ENCODE data around the gene AP3S2. TPM values are rescaled to one million over a fixed set of nuclear protein-coding genes. Genes with fewer than 3 reads are reported as not detected.

AP3S2 gene
- total and polyA plus RNA-seq, 2 of the 13 experiments (the other 11 are each of a cell fraction or from before 2014, with no cell fraction given): 17.6 to 44.4 TPM

DNA sequence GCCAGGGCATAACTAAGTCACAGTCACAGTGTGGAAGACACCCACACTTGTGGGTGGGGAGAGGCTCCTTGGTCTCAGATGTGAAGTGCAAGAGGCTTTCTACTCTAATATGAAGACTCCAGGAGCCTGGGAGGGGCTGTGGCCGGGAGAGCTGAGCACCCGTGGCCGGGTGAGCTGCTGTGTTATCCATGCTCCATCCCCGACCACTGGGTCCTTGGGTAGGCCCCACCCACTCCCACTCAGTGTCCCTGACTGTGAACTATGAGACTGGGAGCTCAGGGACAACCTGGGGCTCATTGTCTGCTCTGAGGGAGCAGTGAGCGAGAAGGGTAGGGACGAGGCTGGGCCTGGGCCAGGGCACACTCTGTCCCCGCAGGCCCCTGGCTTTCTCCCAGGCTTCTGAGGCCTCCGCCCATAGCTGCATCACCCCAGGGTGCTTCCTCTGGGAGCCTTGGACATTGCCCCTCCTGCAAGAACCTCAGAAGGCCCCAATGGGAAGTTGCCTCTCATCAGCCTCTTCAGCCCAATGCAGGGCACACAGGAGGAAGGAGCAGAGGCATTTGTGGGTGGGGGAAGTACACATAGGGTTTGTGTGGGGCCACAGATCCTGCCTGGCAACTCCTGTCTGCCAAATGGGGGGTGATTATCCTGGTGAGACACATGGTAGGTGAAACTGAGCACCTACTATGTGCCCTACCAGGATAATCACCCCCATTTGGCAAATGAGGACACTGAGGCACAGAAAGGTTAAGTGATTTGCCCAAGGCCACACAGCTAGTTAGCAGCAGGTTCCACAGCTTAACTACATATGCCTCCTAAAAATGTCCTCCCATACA, 81.6 kb downstream of the AP3S2 start (continued):
- TF ChIP-seq HMGXB4 (CRISPR knock-in tag; IDR thresholded peaks at IDR 0.05; ENCODE audit: borderline replicate concordance in 1 of 2, low read depth in 1 of 2) (0 out of 4 replicates have a peak, but pooled peaks of 1 of the 2 experiments have one; percentile 0), CBX5 (CRISPR knock-in tag; IDR thresholded peaks at IDR 0.05; ENCODE audit: borderline replicate concordance) (peak; percentile 40; the same call in 1 of the 2 replicates), FOSL2 (CRISPR knock-in tag; IDR thresholded peaks at IDR 0.05) (no peak), ERF (CRISPR knock-in tag; IDR thresholded peaks at IDR 0.05) (0 out of 2 replicates have a peak, but pooled peaks have one; percentile 61), UBTF (CRISPR knock-in tag; IDR thresholded peaks at IDR 0.05) (peak; percentile 94), ZNF430 (CRISPR knock-in tag; IDR thresholded peaks at IDR 0.05) (peak; percentile 66; the same call in 1 of the 2 replicates), PBX2 (CRISPR knock-in tag; IDR thresholded peaks at IDR 0.05) (no peak), KDM3A (CRISPR knock-in tag; IDR thresholded peaks at IDR 0.05; ENCODE audit: low read depth) (no peak), ZNF3 (CRISPR knock-in tag; IDR thresholded peaks at IDR 0.05) (no peak), ZNF205 (CRISPR knock-in tag; IDR thresholded peaks at IDR 0.05) (peak; percentile 49; the same call in 1 of the 2 replicates), RNF219 (CRISPR knock-in tag; IDR thresholded peaks at IDR 0.05) (no peak), ZNF724P (CRISPR knock-in tag; IDR thresholded peaks at IDR 0.05; ENCODE audit: borderline replicate concordance) (no peak), TSC22D2 (CRISPR knock-in tag; IDR thresholded peaks at IDR 0.05; ENCODE audit: borderline replicate concordance) (no peak), SPEN (CRISPR knock-in tag; IDR thresholded peaks at IDR 0.05; ENCODE audit: low read depth) (peak; percentile 18; the same call in 1 of the 2 replicates)
- TF ChIP-seq, protein P1, sequence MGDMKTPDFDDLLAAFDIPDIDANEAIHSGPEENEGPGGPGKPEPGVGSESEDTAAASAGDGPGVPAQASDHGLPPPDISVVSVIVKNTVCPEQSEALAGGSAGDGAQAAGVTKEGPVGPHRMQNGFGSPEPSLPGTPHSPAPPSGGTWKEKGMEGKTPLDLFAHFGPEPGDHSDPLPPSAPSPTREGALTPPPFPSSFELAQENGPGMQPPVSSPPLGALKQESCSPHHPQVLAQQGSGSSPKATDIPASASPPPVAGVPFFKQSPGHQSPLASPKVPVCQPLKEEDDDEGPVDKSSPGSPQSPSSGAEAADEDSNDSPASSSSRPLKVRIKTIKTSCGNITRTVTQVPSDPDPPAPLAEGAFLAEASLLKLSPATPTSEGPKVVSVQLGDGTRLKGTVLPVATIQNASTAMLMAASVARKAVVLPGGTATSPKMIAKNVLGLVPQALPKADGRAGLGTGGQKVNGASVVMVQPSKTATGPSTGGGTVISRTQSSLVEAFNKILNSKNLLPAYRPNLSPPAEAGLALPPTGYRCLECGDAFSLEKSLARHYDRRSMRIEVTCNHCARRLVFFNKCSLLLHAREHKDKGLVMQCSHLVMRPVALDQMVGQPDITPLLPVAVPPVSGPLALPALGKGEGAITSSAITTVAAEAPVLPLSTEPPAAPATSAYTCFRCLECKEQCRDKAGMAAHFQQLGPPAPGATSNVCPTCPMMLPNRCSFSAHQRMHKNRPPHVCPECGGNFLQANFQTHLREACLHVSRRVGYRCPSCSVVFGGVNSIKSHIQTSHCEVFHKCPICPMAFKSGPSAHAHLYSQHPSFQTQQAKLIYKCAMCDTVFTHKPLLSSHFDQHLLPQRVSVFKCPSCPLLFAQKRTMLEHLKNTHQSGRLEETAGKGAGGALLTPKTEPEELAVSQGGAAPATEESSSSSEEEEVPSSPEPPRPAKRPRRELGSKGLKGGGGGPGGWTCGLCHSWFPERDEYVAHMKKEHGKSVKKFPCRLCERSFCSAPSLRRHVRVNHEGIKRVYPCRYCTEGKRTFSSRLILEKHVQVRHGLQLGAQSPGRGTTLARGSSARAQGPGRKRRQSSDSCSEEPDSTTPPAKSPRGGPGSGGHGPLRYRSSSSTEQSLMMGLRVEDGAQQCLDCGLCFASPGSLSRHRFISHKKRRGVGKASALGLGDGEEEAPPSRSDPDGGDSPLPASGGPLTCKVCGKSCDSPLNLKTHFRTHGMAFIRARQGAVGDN (CRISPR knock-in tag; IDR thresholded peaks at IDR 0.05): peak; percentile 92

Data from HepG2 (cell line).